Keratinocyte (primary cell): ENCODE measurements around the gene TPT1. TPM values are rescaled to one million over a fixed set of nuclear protein-coding genes. Genes with fewer than 3 reads are reported as not detected.

Experiments
- DNase-seq: peaks from one replicate; pipeline ENCODE4 v3.0.0-alpha.2; 2011; ENCODE audit warnings: low read depth, missing footprints, low spot score
- FAIRE-seq: peaks from 2 replicates; lab custom pipeline; 2011; peaks lifted over from hg19 to GRCh38; lab: Jason Lieb, UNC
- H2AFZ ChIP-seq: 2 replicates; pipeline ENCODE4 v1.6.0; 2012; ENCODE audit warnings: low read length, control low read depth, inconsistent platforms; ENCODE audit not compliant: control insufficient read depth
- H3K27ac ChIP-seq: 2 replicates; pipeline ENCODE4 v1.5.1; 2011; ENCODE audit warnings: low read length; ENCODE audit not compliant: control insufficient read depth, insufficient read depth
- H3K27me3 ChIP-seq: 3 replicates; pipeline ENCODE4 v1.6.0; 2011; ENCODE audit warnings: low read length; ENCODE audit not compliant: control insufficient read depth, insufficient read depth; ENCODE audit errors: extremely low read depth
- H3K36me3 ChIP-seq, 2 experiments: 2 replicates in 1 of 2; 3 replicates in 1 of 2; pipeline ENCODE4 v1.5.1; 2011; ENCODE audit warnings: low read length in 2 of 2, mild to moderate bottlenecking in 1 of 2; ENCODE audit not compliant: control insufficient read depth in 2 of 2, insufficient read depth in 2 of 2; ENCODE audit errors: extremely low read depth in 1 of 2
- H3K4me1 ChIP-seq: 3 replicates; pipeline ENCODE4 v1.5.1; 2011; ENCODE audit warnings: low read length; ENCODE audit not compliant: control insufficient read depth, insufficient read depth; ENCODE audit errors: extremely low read depth
- H3K4me2 ChIP-seq: 3 replicates; pipeline ENCODE4 v1.6.0; 2011; ENCODE audit warnings: low read depth, low read length; ENCODE audit not compliant: control insufficient read depth, insufficient read depth; ENCODE audit errors: extremely low read depth
- H3K4me3 ChIP-seq, 3 experiments: fragments of 200-600 bp in 1 of 3; sonication (generic) in 1 of 3; 2 replicates in 2 of 3; 3 replicates in 1 of 3; pipeline ENCODE4 v1.5.1; 2011 to 2016; ENCODE audit warnings: low read length in 3 of 3, mild to moderate bottlenecking in 3 of 3, control low read depth in 2 of 3, inconsistent platforms in 1 of 3, low read depth in 1 of 3, mixed read lengths in 1 of 3, mixed run types in 1 of 3, moderate library complexity in 1 of 3; ENCODE audit not compliant: control insufficient read depth in 2 of 3, insufficient read depth in 2 of 3; ENCODE audit errors: extremely low read depth in 1 of 3
- H3K79me2 ChIP-seq: 2 replicates; pipeline ENCODE4 v1.6.0; 2012; ENCODE audit warnings: low read length; ENCODE audit not compliant: control insufficient read depth, insufficient read depth
- H3K9ac ChIP-seq: 3 replicates; pipeline ENCODE4 v1.6.0; 2011; ENCODE audit warnings: low read length; ENCODE audit not compliant: control insufficient read depth, insufficient read depth; ENCODE audit errors: extremely low read depth
- H3K9me1 ChIP-seq: 3 replicates; pipeline ENCODE4 v1.6.0; 2011; ENCODE audit warnings: low read length; ENCODE audit not compliant: control insufficient read depth, insufficient read depth; ENCODE audit errors: extremely low read depth
- H3K9me3 ChIP-seq: 2 replicates; pipeline ENCODE4 v1.5.1; 2012; ENCODE audit warnings: low read depth, low read length; ENCODE audit not compliant: control insufficient read depth
- H4K20me1 ChIP-seq: 3 replicates; pipeline ENCODE4 v1.6.0; 2011; ENCODE audit warnings: low read length; ENCODE audit not compliant: control insufficient read depth, insufficient read depth; ENCODE audit errors: extremely low read depth
- CTCF ChIP-seq, 3 experiments: IDR thresholded peaks in 1 of 3; conservative IDR thresholded peaks in 1 of 3; optimal IDR thresholded peaks in 1 of 3; 2 replicates in 2 of 3; 3 replicates in 1 of 3; pipeline versions ENCODE3 to v1.5.1; 2011; ENCODE audit warnings: low read length in 3 of 3, mild to moderate bottlenecking in 3 of 3, moderate library complexity in 2 of 3, control low read depth in 1 of 3, inconsistent platforms in 1 of 3; ENCODE audit not compliant: insufficient read depth in 2 of 3; ENCODE audit errors: extremely low read depth in 1 of 3
- EZH2 ChIP-seq: IDR thresholded peaks from one replicate; pipeline ENCODE4 v1.6.1; 2012; ENCODE audit warnings: inconsistent platforms, mild to moderate bottlenecking, low read length, moderate library complexity
- dilution Hi-C: fragments of 300-500 bp; cut with MboI; formaldehyde crosslinking; loops from one replicate; pipeline ENCODE4 v1.7.0; 2020; ENCODE audit warnings: low sequenced_read_pairs; ENCODE audit not compliant: extremely low pct_ligation_motif_present
- polyA plus RNA-seq, 5 experiments: library from polyadenylated mRNA; depleted of rRNA in 3 of 5; stranded (reverse) in 3 of 5; stranded (forward) in 1 of 5; unstranded in 1 of 5; fragments of >200 nt; gene quantifications; 1 replicate in 1 of 5; 2 replicates in 3 of 5; 3 replicates in 1 of 5; pipeline versions ENCODE4 v1.2.1 to v1.2.3, GENCODE V29; 2011 to 2012; ENCODE audit warnings: missing spikeins in 2 of 5, low read depth in 1 of 5, low replicate concordance in 1 of 5

Gene TPT1
- polyA plus RNA-seq, 1 donor (not counting 4 experiments of a cell fraction or from before 2014, with no cell fraction given) = 8,174 TPM

- Histone ChIP-seq H4K20me1 (no peaks in the 10 kb centered on the region), H3K36me3 (no peaks in the 10 kb centered on the region), H3K27ac (no peak overlapping the region), H3K9me3 (no peaks in the 10 kb centered on the region), H3K79me2 (no peaks in the 10 kb centered on the region), H3K27me3 (no peaks in the 10 kb centered on the region), H3K4me3 (no peak overlapping the region), H3K4me2 (no peak overlapping the region), H3K9ac (no peak overlapping the region), H3K4me1 (no peaks in the 10 kb centered on the region), H2AFZ (no peak overlapping the region), H3K9me1 (no peaks in the 10 kb centered on the region)
- no peak for TF ChIP-seq CTCF (optimal IDR thresholded peaks at IDR 0.05 in 1 of 3, IDR thresholded peaks at IDR 0.05 in 1 of 3, conservative IDR thresholded peaks at IDR 0.05 in 1 of 3; ENCODE audit: extremely low read depth in 1 of 3, insufficient read depth in 2 of 3, low read length in 3 of 3)
- DNase-seq (no peak), FAIRE-seq (no peak)
- dilution Hi-C loops = no loop called here
Observed at GRCh38 chr13:45305079-45305478, 35.9 kb downstream of the TPT1 start.

GRCh38 chr13:45303866-45304265, 37.1 kb downstream of the TPT1 start:
- no peak for TF ChIP-seq CTCF (optimal IDR thresholded peaks at IDR 0.05 in 1 of 3, IDR thresholded peaks at IDR 0.05 in 1 of 3, conservative IDR thresholded peaks at IDR 0.05 in 1 of 3; ENCODE audit: extremely low read depth in 1 of 3, insufficient read depth in 2 of 3, low read length in 3 of 3)
- TF ChIP-seq EZH2 = no peak
- H3K9me1 ChIP-seq = peaks cover 2% of the 10 kb centered on the region
- no peaks in the 10 kb centered on the region for H3K36me3 ChIP-seq
- no peaks in the 10 kb centered on the region for H4K20me1 ChIP-seq
- no peak overlapping the region for H2AFZ ChIP-seq
- no peak for FAIRE-seq
- H3K4me3 ChIP-seq = no peak overlapping the region
- H3K9me3 ChIP-seq = no peaks in the 10 kb centered on the region
- H3K79me2 ChIP-seq = no peaks in the 10 kb centered on the region
- no peak for DNase-seq
- dilution Hi-C loops = no loop called here
- no peak overlapping the region for H3K4me2 ChIP-seq
- H3K27me3 ChIP-seq = no peaks in the 10 kb centered on the region
- H3K27ac ChIP-seq = no peak overlapping the region
- H3K9ac ChIP-seq = no peak overlapping the region
- H3K4me1 ChIP-seq = no peaks in the 10 kb centered on the region
